HG02943 (cell line): ENCODE data around the gene C2CD4C.
"Not testable (repeated sequence)": the region's sequence is repeated elsewhere in the genome, so short reads cannot be mapped to it uniquely, and the experiment has no call there.

Experiments used
- ATAC-seq: cut with Tn5 transposase; IDR thresholded peaks from one replicate; pipeline ENCODE4 v1.9.1; 2021; ENCODE audit warnings: mild to moderate bottlenecking, low read depth, moderate library complexity; ENCODE audit not compliant: unreplicated experiment

The C2CD4C gene, protein sequence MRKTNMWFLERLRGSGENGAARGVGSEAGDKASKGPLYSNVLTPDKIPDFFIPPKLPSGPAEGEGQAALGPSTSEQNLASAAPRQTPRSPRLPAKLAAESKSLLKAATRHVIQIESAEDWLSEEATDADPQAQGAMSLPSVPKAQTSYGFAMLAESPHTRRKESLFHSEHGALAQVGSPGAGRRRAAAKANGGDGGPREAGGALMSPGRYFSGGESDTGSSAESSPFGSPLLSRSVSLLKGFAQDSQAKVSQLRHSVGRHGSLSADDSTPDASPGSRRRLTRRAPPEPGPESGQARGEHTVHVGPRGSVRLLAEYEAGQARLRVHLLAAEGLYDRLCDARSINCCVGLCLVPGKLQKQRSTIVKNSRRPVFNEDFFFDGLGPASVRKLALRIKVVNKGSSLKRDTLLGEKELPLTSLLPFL

DNA sequence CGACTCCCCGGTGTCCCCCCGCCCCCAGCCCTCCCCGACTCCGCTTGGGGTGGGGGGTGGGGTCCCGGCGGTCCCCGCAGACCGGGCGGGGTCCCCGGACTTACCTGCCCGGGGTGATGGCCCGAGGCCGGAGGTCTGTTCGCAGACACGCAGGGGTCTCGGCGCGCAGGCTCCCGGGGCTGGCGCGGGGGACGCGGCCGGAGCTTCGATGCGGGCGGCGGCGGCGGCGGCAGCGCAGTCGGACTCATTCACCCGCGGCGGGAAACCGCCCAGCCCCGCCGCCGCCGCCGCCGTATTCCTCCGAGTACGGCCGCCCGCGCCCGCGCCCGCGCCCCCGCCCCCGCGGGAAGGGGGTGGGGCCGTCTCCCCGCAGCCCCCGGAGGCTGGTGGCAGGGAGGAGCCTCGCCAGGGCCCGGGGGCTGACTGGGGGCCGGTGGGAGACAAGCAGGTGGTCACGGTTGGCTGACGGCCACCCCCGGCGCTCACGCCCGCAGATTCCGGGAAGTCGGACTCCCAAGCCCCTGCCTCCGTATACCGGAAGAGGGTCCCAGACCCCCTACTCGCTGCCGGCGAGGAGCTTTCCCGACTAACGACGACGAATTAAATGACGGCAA, at the start of gene C2CD4C:
C2CD4C (minus strand) TSS at position 246 of the 614 bp plus-strand sequence. CDS start 786 bp downstream, outside the sequence.
- ATAC-seq, result no peak

DNA sequence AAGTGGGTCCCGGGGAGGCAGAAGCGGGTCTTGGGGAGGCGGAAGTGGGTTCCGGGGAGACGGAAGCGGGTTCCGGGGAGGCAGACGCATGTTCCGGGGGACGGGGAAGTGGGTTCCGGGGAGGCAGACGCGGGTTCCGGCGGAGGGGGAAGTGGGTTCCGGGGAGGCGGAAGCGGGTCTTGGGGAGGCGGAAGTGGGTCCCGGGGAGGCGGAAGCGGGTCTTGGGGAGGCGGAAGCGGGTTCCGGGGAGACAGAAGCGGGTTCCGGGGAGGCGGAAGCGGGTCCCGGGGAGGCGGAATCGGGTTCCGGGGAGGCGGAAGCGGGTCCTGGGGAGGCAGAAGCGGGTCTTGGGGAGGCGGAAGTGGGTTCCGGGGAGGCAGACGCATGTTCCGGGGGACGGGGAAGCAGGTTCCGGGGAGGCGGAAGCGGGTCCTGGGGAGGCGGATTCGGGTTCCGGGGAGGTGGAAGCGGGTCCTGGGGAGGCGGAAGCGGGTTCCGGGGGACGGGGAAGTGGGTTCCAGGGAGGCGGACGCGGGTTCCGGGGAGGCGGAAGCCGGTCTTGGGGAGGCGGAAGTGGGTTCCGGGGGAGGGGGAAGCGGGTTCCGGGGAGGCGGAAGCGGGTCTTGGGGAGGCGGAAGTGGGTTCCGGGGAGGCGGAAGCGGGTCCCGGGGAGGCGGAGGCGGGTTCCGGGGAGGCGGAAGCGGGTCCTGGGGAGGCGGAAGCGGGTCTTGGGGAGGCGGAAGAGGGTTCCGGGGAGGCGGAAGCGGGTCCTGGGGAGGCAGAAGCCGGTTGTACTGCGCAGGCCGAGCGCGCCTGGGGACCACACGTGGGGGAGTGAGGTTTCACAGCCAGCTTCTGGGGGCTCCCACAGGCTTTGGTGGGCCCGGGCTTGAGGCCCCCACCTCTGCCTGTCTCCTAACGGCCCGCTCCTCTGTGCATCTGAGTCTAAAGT, 49.4 kb upstream of the C2CD4C start:
- no peak for ATAC-seq

DNA sequence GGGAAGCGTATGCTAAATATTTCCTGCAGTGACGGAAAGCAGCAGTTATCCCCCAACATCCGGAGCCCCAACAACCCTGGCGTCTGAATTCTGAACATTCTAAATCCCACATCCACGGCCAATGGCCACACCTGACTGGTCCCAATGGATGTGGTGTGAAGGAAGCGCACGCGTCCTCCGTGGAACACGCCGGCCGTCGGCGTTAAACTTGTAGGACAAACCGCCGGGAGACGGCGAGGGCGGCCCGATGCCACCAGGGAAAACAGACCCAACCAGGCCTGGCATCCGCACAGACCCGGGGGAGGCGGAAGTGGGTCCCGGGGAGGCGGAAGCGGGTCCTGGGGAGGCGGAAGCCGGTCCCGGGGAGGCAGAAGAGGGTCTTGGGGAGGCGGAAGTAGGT, 48.7 kb upstream of the C2CD4C start:
- ATAC-seq, result no peak

DNA sequence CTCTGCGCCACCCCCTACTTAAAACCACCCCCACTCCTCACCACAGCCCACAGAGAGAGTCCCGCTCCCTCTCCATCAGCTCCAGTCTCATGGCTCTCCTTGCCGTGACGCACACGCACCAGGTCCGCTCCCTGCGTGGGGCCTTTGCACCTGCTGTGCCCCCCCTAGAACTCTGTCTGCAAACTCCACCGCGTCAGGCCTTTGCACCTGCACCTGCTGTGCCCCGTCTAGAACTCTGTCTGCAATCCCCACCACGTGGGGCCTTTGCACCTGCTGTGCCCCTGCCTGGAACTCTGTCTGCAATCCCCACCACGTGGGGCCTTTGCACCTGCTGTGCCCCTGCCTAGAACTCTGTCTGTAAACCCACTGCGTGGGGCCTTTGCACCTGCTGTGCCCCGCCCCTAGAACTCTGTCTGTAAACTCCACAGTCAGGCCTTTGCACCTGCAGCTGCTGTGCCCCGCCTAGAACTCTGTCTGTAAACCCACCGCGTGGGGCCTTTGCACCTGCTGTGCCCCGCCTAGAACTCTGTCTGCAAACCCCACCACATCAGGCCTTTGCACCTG, 47.7 kb upstream of the C2CD4C start:
- no peak for ATAC-seq

DNA sequence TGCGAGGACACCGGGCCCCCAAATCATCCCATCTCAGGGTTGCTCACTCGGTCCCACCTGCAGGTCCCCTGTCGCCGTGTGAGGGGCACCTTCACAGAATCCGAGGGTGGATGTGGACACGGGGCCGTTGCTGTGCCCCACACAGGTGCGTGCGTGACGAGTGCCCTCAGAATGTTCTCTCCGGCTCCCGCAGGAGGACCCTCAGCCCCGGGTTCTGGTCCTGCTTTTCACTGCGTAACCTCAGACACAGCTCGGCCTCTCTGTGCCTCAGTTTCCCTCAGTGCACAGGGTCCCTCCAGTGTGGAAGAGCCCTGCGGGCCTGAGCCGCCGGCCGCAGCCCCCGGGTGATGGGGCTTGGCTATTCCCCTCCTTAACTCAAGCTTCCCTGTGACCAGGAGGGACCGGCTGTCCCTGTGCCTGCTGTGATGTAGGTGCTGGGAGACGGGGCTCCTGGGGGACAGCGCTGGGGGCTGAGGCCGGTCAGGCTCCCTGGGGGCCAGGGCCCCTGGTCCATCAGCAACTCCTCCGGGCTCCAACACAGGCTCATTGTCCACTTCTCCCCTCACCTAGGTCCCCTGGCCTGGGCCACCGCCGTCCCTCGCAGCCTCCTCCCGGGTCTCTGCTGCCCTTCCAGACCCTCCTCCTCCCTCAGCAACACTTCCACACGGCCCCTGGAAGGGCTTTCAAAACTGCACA, 47.1 kb upstream of the C2CD4C start:
- no peak for ATAC-seq

DNA sequence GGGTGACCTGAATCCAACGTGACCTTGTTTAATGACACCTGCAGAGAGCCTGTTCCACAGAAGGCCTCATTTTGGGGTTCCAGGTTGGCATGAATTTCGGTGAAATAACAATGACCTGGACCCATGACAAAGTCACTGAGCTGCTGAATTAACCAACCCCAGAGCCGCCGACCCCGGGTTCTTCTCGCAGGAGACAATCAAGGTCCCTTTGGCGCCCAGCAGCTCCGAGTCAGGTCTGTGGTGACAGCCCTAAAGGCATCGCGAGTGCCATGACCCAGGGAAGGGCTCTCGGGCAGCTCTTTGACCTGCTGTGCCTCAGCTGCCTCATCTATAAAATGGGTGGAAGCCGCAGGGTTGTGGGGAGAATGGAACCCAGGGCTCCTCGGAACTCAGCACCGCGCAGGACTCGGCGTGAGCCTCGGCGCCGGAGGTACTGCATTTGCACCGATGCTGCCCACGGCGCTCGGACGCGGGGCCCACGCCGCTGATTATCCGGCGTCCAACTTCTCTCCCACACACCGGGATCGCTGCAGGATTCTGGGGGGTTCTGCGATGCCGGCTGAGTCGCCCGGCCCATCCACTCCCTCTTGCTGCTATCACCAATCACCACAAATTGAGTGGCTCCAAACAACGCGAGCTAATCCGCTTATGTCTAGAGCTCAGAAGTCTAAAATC, 46.2 kb upstream of the C2CD4C start:
- ATAC-seq, result no peak

DNA sequence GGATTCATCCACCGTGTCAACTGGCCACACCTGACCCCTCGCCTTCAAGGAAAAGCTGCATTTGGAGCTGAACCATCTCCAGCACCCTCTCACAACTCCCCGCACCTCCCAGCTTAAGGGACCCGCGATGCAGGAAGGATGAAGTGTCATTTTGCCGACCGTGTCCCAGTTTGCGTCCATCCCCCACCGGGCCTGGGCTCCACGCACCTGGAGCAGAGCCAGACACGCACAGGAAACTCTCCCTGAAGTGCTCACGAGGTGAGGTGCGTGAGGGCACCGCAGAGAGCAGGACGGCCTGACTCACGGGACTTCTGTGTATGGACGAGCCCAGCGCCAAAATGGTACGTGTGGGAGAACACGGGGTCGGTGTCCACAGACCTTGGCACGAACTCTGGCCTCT, 44.7 kb upstream of the C2CD4C start:
- no peak for ATAC-seq

DNA sequence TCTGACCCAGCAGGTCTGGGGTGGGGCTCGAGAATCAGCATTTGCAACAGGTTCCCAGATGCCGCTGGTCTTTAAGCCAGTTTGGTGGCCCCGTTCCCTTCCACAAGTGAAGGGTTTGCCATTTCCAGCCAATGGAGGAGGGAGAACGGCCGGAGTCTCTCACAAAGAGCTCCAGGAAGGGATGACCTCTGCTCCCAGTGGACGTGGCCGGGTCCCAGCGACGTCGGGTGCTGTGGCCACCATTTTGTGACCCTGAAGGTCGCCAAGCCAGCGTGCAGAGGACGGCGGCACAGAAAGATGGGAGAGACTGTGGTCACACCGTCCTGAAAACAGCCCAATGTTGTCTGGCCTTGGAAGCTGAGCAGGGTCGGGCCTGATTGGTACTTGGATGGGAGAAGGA, 43.9 kb upstream of the C2CD4C start:
- no peak for ATAC-seq

DNA sequence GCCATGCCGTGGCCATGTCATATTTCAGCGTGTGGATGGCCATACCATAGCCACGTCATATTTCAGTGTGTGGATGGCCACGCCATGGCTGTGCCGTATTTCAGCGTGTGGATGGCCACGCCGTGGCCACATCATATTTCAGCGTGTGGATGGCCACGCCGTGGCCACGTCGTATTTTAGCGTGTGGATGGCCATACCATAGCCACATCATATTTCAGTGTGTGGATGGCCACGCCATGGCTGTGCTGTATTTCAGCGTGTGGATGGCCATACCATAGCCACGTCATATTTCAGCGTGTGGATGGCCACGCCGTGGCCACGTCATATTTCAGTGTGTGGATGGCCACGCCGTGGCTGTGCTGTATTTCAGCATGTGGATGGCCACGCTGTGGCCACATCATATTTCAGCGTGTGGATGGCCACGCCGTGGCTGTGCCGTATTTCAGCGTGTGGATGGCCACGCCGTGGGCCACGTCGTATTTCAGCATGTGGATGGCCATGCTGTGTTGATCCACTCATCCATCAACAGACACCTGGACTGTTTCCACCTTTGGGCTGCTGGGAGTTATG, 42.0 kb upstream of the C2CD4C start:
- not testable (repeated sequence) for ATAC-seq

DNA sequence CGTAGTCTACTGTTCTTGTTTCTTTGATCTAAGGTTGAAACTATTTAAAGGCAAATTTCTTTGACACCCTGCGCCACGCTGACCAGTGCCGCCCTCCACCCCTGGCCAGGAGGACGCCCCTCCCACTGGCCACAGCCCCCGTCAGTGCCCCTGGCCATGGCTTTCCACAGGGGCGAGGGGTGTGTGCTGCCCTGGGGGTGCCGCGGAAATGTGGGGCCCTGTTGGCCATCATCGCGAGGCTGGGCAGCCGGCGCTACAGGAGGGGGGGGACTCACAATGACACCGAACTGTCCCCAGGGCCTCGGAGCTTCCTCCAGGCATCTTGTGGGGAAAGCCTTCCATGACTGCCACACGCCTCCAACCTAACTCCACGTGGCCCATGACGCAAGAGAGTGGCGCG, 41.0 kb upstream of the C2CD4C start:
- ATAC-seq, result no peak

DNA sequence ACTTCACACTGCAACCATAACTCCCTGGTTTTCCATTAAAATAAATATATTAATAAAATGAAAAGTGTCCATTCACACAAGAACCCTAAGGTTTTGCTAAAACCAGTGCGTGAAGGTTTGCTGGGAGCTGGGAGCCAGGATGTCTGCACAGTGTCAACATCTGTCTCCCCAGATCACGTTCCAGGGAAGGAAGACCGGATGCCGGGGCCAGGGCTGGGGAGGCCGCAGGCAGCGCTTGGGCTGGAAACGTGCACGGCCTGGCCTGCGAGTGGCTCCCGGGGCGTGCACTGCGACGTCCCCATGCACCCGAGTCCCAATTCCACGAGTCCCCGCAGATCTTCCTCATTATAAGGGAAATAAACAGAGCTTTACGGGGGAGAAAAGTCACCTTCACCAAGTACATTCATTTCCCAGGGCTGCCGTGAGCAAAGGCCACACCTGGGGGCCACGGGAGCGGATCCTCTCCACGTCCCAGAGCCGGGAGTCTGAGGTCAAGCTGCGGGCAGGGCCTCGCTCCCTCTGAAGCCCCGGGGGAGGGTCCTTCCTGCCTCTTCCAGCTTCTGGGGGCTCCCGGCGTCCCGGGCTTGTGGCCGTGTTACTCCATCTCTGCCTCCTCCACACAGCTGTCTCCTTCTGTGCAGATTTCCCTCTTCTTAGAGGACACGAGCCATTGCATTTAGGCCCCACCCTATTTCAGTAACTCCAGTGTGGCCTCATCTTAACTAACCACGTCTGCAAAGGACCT, 39.0 kb upstream of the C2CD4C start:
- ATAC-seq, result no peak

DNA sequence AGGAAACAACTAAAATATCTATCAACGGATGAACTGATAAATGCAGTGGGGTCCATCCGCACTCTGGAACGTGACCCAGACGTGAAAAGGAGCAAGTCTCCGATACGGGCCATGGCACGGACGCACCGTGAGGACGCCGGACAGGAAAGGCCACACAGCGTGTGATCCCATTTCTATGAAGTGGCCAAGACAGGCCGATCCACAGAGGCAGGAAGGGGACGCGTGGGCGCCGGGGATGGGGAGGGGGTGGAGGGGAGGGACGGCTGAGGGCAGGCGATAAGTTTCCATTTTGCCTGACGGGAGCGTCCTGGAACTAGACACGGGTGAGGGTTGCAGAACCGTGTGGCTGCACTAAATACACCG, 38.1 kb upstream of the C2CD4C start:
- ATAC-seq, result no peak

DNA sequence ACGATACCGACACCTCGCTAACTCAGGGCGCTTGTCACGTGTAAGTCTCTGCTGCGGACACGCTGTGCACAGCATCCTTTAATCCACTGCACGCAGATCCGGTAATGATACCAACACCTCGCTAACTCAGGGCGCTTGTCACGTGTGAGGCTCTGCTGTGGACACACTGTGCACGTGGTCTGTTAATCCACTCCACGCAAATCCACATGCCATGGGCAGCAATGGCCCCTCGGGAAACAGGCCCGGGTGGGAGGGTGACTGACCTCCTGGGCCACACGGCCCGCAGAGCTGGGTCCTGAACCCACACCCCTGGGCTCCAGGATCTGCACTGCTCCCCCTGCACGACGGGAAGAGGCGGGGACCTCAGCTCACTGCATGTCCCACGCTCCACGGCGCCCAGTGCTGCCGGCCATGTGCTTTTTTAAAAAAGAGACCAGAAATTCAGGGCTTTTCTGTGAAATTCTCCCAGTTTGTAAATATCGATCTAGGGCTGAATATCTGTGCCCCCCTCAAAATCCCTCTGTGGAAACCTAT, 35.8 kb upstream of the C2CD4C start:
- ATAC-seq, result no peak

DNA sequence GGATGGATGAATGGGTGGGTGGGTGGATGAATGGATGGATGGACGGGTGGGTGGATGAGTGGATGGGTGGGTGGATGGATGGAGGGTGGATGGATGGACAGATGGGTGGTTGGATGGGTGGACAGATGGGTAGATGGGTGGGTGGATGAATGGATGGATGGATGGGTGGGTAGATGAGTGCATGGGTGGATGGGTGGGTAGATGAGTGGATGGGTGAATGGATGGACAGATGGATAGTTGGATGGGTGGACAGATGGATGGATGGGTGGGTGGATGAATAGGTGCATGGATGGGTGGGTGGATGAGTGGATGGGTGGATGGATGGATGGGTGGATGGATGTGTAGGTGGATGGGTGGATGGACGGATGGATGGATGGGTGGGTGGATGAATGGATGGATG, 34.1 kb upstream of the C2CD4C start:
- ATAC-seq, result no peak

DNA sequence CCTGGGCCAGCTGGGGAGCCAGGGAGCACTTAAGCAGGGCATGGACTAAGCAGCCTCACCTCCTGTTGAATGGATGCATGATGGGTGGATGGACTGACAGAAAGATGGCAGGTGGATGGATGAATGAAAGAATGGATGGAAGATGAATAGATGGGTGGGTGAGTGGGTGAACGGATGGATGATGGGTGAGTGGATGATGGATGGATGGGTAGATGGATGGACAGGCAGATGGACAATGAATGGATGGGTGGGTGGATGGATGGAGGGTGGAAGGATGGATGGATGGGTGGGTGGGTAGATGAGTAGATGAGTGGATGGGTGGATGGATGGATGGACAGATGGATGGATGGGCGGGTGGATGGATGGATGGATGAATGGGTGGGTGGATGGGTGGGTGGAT, 33.1 kb upstream of the C2CD4C start:
- no peak for ATAC-seq

DNA sequence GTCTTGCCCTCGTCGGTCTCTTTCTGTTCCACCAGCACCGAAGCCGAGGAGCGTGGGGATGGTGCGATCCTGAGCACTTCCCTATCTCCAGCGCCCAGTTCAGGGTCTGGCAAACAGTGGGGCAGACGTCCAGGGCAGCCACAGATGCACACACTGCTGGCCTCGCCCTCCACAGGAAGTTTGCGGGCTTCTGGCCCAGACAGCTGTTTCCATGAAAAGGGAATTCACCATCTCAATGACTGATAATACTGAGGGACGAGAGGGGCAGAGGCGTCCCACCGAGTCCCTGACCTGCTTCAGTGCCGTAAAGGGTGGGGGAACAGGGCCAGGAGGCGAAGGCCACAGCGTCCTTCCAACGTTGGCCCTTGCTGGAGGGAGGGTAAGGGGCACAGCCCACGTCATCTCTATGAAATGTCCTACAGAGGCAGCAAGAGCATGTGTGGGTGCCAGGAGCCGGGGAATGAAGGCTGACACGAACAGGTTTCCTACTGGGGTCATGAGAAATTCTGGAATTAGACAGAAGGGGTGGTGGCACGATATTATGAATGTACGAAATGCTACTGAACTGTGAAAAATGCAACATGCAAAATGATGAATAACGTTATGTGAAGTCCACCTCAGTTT, 32.4 kb upstream of the C2CD4C start:
- no peak for ATAC-seq

DNA sequence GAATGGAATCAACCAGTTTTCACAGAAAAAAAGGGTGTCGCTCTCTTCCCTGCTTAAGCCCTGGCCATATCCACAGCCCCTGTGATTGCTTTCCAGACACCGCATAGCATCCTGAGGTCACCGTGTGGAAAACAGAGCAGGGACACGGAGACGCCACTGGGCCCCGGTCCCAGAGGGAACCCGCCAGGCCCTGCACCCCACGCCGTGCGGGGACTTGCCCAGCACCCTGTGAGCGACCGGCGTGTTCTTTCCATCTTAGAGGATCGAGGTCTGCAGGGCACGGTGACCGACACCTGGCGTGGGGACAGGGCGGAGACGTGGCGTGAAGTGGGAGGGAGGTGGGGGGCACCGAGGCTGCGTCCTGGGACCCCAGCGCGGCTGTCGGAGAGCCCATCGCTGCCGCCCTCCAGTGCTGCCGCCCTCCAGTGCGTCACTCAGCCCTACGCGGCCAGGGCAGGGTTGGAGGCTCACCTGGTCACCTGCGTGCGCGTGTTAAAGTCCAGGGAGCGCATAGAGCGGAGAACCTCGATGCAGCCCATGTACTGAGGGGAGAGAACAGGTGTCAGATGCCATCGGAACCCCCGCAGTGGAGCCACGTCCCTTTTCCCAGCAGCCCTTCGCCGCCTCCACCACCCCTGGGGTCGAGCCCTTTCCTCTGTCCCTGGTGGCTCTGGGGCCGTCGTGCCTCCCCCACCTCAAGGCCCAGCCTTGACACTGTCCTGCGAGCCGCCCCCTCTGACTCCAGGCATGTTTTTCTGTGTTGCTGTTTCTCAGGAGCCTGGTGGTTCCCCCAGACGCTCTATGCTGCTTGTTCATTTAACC, 31.7 kb upstream of the C2CD4C start:
- ATAC-seq, result no peak
